Measurements from ENCODE around the gene COX7A2L. TPM values are rescaled to one million over a fixed set of nuclear protein-coding genes. Genes with fewer than 3 reads are reported as not detected.

COX7A2L gene
- total RNA-seq, 4 donors from 2014 or later: 92.0 to 110 (median 94.4) TPM

GRCh38 chr2:42324244-42324643, 36.8 kb downstream of the COX7A2L start:
- 94 to 96% methylated on average over 4 of the region's 4 CpGs for WGBS, 2 donors
- no peak overlapping the region for H3K4me3 ChIP-seq (ENCODE audit: low read depth, poor library complexity, severe bottlenecking)
- intact Hi-C loops (cut with DNase I; ENCODE audit: low total_unique reads): no loop called here
- no peak for TF ChIP-seq POLR2A (IDR thresholded peaks at IDR 0.05)
- TF ChIP-seq, protein P1, sequence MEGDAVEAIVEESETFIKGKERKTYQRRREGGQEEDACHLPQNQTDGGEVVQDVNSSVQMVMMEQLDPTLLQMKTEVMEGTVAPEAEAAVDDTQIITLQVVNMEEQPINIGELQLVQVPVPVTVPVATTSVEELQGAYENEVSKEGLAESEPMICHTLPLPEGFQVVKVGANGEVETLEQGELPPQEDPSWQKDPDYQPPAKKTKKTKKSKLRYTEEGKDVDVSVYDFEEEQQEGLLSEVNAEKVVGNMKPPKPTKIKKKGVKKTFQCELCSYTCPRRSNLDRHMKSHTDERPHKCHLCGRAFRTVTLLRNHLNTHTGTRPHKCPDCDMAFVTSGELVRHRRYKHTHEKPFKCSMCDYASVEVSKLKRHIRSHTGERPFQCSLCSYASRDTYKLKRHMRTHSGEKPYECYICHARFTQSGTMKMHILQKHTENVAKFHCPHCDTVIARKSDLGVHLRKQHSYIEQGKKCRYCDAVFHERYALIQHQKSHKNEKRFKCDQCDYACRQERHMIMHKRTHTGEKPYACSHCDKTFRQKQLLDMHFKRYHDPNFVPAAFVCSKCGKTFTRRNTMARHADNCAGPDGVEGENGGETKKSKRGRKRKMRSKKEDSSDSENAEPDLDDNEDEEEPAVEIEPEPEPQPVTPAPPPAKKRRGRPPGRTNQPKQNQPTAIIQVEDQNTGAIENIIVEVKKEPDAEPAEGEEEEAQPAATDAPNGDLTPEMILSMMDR (IDR thresholded peaks at IDR 0.05): no peak
- DNase-seq (ENCODE audit: low spot score in 2 of 2): no peak

DNA sequence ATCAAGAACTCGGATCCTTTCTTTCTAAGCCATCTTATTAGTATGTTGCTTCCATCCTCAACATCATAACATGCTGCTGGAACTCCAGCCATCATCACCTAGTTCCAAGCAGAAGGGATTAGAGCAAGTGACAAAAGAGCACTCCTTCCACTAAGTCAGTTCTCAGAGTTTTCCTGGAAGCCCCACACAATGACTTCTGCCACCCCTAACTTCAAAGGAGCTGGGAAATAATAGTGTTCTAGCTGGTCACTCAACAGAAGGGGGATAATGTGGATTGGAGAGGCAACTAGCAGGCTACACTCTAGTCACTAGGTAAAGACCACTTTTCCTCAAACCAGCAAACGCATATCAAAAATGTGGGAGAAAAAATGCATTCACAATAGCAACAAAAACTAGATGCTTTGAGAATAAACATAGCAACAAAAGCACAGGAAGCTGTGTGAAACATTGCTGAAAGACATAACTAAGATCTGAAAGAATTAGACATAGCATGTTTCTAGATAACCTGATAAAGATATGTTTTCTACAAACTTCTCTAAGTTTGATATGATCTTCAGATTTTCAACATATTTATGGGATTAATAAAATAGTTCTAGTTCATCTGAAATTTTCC, 39.5 kb downstream of the COX7A2L start:
- no peak for DNase-seq (ENCODE audit: low spot score in 2 of 2)
- H3K4me3 ChIP-seq (ENCODE audit: low read depth, poor library complexity, severe bottlenecking): no peak overlapping the region
- WGBS, 2 donors: 69 to 91% methylated on average over 2 of the region's 2 CpGs
- TF ChIP-seq, protein P1 (IDR thresholded peaks at IDR 0.05): no peak
- no peak for TF ChIP-seq POLR2A (IDR thresholded peaks at IDR 0.05)
- intact Hi-C loops (cut with DNase I; ENCODE audit: low total_unique reads): no loop called here

- DNase-seq (ENCODE audit: low spot score in 2 of 2): no peak
- WGBS, 2 donors: 95 to 96% methylated on average over 5 of the region's 5 CpGs
- TF ChIP-seq, protein P1 (IDR thresholded peaks at IDR 0.05): no peak
- no peak for TF ChIP-seq POLR2A (IDR thresholded peaks at IDR 0.05)
- no peak overlapping the region for H3K4me3 ChIP-seq (ENCODE audit: low read depth, poor library complexity, severe bottlenecking)
- intact Hi-C loops (cut with DNase I; ENCODE audit: low total_unique reads): no loop called here
Observed at GRCh38 chr2:42319265-42319664, 41.8 kb downstream of the COX7A2L start.

- no peak for DNase-seq (ENCODE audit: low spot score in 2 of 2)
- intact Hi-C loops (cut with DNase I; ENCODE audit: low total_unique reads): no loop called here
- H3K4me3 ChIP-seq (ENCODE audit: low read depth, poor library complexity, severe bottlenecking): no peak overlapping the region
- TF ChIP-seq, protein P1 (IDR thresholded peaks at IDR 0.05): no peak
- no peak for TF ChIP-seq POLR2A (IDR thresholded peaks at IDR 0.05)
Observed at GRCh38 chr2:42317945-42318344, 43.1 kb downstream of the COX7A2L start.

- 92 to 95% methylated on average over 3 of the region's 3 CpGs for WGBS, 2 donors
- intact Hi-C loops (cut with DNase I; ENCODE audit: low total_unique reads): no loop called here
- no peak overlapping the region for H3K4me3 ChIP-seq (ENCODE audit: low read depth, poor library complexity, severe bottlenecking)
- TF ChIP-seq POLR2A (IDR thresholded peaks at IDR 0.05): no peak
- DNase-seq (ENCODE audit: low spot score in 2 of 2): no peak
Observed at GRCh38 chr2:42317486-42317885, 43.5 kb downstream of the COX7A2L start.

DNA sequence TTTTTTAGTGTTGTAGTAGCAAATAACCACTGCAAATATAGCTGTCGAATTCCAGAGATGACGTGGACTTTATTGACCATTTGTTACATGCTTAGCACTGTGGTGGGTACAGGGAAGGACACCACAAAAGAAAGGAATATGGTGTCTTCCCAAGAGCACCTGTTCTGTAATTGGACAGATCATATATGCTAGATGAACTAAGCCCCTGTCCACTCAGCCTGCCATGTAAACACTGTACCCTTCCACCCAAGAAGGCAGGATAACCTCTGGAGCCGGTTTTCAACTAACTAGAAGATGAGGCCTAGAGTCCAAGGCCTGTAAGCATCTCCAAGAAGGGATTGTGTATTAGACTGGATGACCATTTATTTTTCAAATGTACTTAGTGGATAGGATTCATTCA, 44.1 kb downstream of the COX7A2L start:
- WGBS, 2 donors: 76 to 94% methylated on average over 3 of the region's 3 CpGs
- no peak for TF ChIP-seq POLR2A (IDR thresholded peaks at IDR 0.05)
- TF ChIP-seq, protein P1 (IDR thresholded peaks at IDR 0.05): no peak
- H3K4me3 ChIP-seq (ENCODE audit: low read depth, poor library complexity, severe bottlenecking): no peak overlapping the region
- DNase-seq (ENCODE audit: low spot score in 2 of 2): no peak
- intact Hi-C loops (cut with DNase I; ENCODE audit: low total_unique reads): no loop called here
